HEK293 (cell line): ENCODE measurements around the gene TEX19.

ENCODE experiments used
- CTCF ChIA-PET: fragments of 350-600 bp; formaldehyde crosslinking; extraction: SDS; loops from one replicate; lab custom pipeline; 2021; ENCODE audit warnings: antibody characterized with exemption; lab: Yijun Ruan, JAX
- POLR2A ChIA-PET: fragments of 300-600 bp; formaldehyde crosslinking; extraction: SDS; loops from one replicate; lab custom pipeline; 2020; ENCODE audit warnings: antibody characterized with exemption, inconsistent platforms; lab: Yijun Ruan, JAX
- H3K27ac ChIP-seq: fragments of 200-500 bp; sonication (Bioruptor generic); 2 replicates; pipeline ENCODE4 v1.5.1; 2014; ENCODE audit warnings: low read depth, low read length, control low read depth, inconsistent platforms; ENCODE audit errors: extremely low read depth
- H3K36me3 ChIP-seq, 2 experiments: fragments of 200-500 bp in 1 of 2; sonication (Bioruptor generic) in 1 of 2; 1 replicate in 1 of 2; 2 replicates in 1 of 2; pipeline ENCODE4 v1.5.1; 2014 to 2017; ENCODE audit warnings: inconsistent platforms in 2 of 2, low read length in 2 of 2; ENCODE audit not compliant: control insufficient read depth in 2 of 2, insufficient read depth in 1 of 2
- H3K4me1 ChIP-seq: fragments of 200-500 bp; sonication (Bioruptor generic); 2 replicates; pipeline ENCODE4 v1.5.1; 2014; ENCODE audit warnings: mild to moderate bottlenecking, low read length, inconsistent platforms; ENCODE audit not compliant: control insufficient read depth, insufficient read depth
- H3K4me3 ChIP-seq: 2 replicates; pipeline ENCODE4 v1.5.1; 2011; ENCODE audit warnings: low read depth, mild to moderate bottlenecking, control low read depth, low read length, moderate library complexity
- H3K9me3 ChIP-seq: fragments of 200-500 bp; sonication (Bioruptor generic); 2 replicates; pipeline ENCODE4 v1.5.1; 2014; ENCODE audit warnings: low read depth, low read length, inconsistent platforms; ENCODE audit not compliant: control insufficient read depth, insufficient read depth
- BCL11A ChIP-seq: fragments of 450-650 bp; formaldehyde crosslinking; IDR thresholded peaks from 2 replicates; pipeline ENCODE4 v1.5.1; 2016; ENCODE audit warnings: low read depth, missing biosample characterization, missing genetic modification characterization
- BCL6B ChIP-seq: fragments of 450-650 bp; formaldehyde crosslinking; IDR thresholded peaks from 2 replicates; pipeline ENCODE4 v1.5.1; 2017; ENCODE audit warnings: missing biosample characterization, missing genetic modification characterization
- GLI2 ChIP-seq: fragments of 450-650 bp; formaldehyde crosslinking; IDR thresholded peaks from 2 replicates; pipeline ENCODE4; 2017; ENCODE audit warnings: missing biosample characterization, missing genetic modification characterization, low read depth, borderline replicate concordance
- GLIS2 ChIP-seq: fragments of 450-650 bp; formaldehyde crosslinking; IDR thresholded peaks from 2 replicates; pipeline ENCODE4 v1.5.1; 2016; ENCODE audit warnings: missing biosample characterization, missing genetic modification characterization
- PRDM10 ChIP-seq: fragments of 450-650 bp; formaldehyde crosslinking; IDR thresholded peaks from 2 replicates; pipeline ENCODE4 v1.5.1; 2016; ENCODE audit warnings: missing biosample characterization, missing genetic modification characterization
- REST ChIP-seq: fragments of 450-650 bp; formaldehyde crosslinking; IDR thresholded peaks from 2 replicates; pipeline ENCODE4 v1.5.1; 2016; ENCODE audit warnings: missing biosample characterization, missing genetic modification characterization
- ZBTB1 ChIP-seq: fragments of 450-650 bp; formaldehyde crosslinking; IDR thresholded peaks from 2 replicates; pipeline ENCODE4 v1.5.1; 2016; ENCODE audit warnings: missing biosample characterization, missing genetic modification characterization
- ZBTB21 ChIP-seq: fragments of 450-650 bp; formaldehyde crosslinking; IDR thresholded peaks from 2 replicates; pipeline ENCODE4 v1.5.1; 2017; ENCODE audit warnings: missing biosample characterization, missing genetic modification characterization
- ZBTB8A ChIP-seq: fragments of 450-650 bp; formaldehyde crosslinking; IDR thresholded peaks from 2 replicates; pipeline ENCODE4 v1.5.1; 2016; ENCODE audit warnings: missing biosample characterization, missing genetic modification characterization
- ZIC2 ChIP-seq: fragments of 450-650 bp; formaldehyde crosslinking; IDR thresholded peaks from 2 replicates; pipeline ENCODE4 v1.5.1; 2016; ENCODE audit warnings: missing biosample characterization, missing genetic modification characterization
- ZNF239 ChIP-seq: fragments of 450-650 bp; formaldehyde crosslinking; IDR thresholded peaks from 2 replicates; pipeline ENCODE4 v1.5.1; 2016; ENCODE audit warnings: missing biosample characterization, missing genetic modification characterization
- ZNF24 ChIP-seq: fragments of 450-650 bp; formaldehyde crosslinking; IDR thresholded peaks from 2 replicates; pipeline ENCODE4 v1.5.1; 2016; ENCODE audit warnings: missing biosample characterization, missing genetic modification characterization
- ZNF274 ChIP-seq, 2 experiments: fragments of 200-500 bp in 1 of 2; fragments of 450-650 bp in 1 of 2; sonication (Bioruptor generic) in 1 of 2; formaldehyde crosslinking in 1 of 2; IDR thresholded peaks; 2 replicates each; pipeline versions ENCODE4 v1.5.1 to v1.6.1; 2014 to 2016; ENCODE audit warnings: borderline replicate concordance in 1 of 2, inconsistent platforms in 1 of 2, low read length in 1 of 2, missing biosample characterization in 1 of 2, missing genetic modification characterization in 1 of 2
- ZNF37A ChIP-seq: fragments of 450-650 bp; IDR thresholded peaks from 2 replicates; pipeline ENCODE4 v1.5.1; 2018; ENCODE audit warnings: missing biosample characterization, missing genetic modification characterization
- ZNF423 ChIP-seq: fragments of 450-650 bp; formaldehyde crosslinking; IDR thresholded peaks from 2 replicates; pipeline ENCODE4 v1.5.1; 2016; ENCODE audit warnings: missing biosample characterization, missing genetic modification characterization
- ZNF488 ChIP-seq: fragments of 450-650 bp; formaldehyde crosslinking; IDR thresholded peaks from 2 replicates; pipeline ENCODE4 v1.5.1; 2016; ENCODE audit warnings: missing biosample characterization, missing genetic modification characterization
- ZNF530 ChIP-seq: fragments of 450-650 bp; formaldehyde crosslinking; IDR thresholded peaks from 2 replicates; pipeline ENCODE4 v1.5.1; 2016; ENCODE audit warnings: low read depth, missing biosample characterization, missing genetic modification characterization
- ZNF561 ChIP-seq: fragments of 450-650 bp; IDR thresholded peaks from 2 replicates; pipeline ENCODE4 v1.5.1; 2018; ENCODE audit warnings: missing biosample characterization, missing genetic modification characterization, borderline replicate concordance
- ZNF571 ChIP-seq: fragments of 450-650 bp; formaldehyde crosslinking; IDR thresholded peaks from 2 replicates; pipeline ENCODE4 v1.5.0; 2017; ENCODE audit warnings: missing biosample characterization, missing genetic modification characterization
- ZNF654 ChIP-seq: fragments of 450-650 bp; formaldehyde crosslinking; IDR thresholded peaks from 2 replicates; pipeline ENCODE4 v1.5.1; 2016; ENCODE audit warnings: low read depth, missing biosample characterization, missing genetic modification characterization
- ZNF704 ChIP-seq: fragments of 450-650 bp; formaldehyde crosslinking; IDR thresholded peaks from 2 replicates; pipeline ENCODE4 v1.5.1; 2016; ENCODE audit warnings: missing biosample characterization, missing genetic modification characterization
- ZNF76 ChIP-seq: fragments of 450-650 bp; formaldehyde crosslinking; IDR thresholded peaks from 2 replicates; pipeline ENCODE4; 2016; ENCODE audit warnings: low read depth, missing biosample characterization, missing genetic modification characterization, borderline replicate concordance
- ZNF776 ChIP-seq: fragments of 450-650 bp; formaldehyde crosslinking; IDR thresholded peaks from 2 replicates; pipeline ENCODE4 v1.5.0; 2017; ENCODE audit warnings: missing biosample characterization, missing genetic modification characterization, borderline replicate concordance
- ZSCAN18 ChIP-seq: fragments of 450-650 bp; formaldehyde crosslinking; IDR thresholded peaks from 2 replicates; pipeline ENCODE4 v1.5.1; 2016; ENCODE audit warnings: missing biosample characterization, missing genetic modification characterization

Gene TEX19

GRCh38 chr17:82384730-82385481 is 25.9 kb downstream of the TEX19 start:
- Histone ChIP-seq H3K4me3 (no peak overlapping the region), H3K9me3 (no peaks in the 10 kb centered on the region), H3K4me1 (no peaks in the 10 kb centered on the region), H3K36me3 (no peaks in the 10 kb centered on the region), H3K27ac (no peak overlapping the region)
- POLR2A ChIA-PET, result interaction anchor here (0.6 kb wide), 1 partner anchor 14 kb away, joined by 3 read pairs; no protein-coding TSS in a partner anchor
- CTCF ChIA-PET, result interaction anchor here (0.5 to 0.6 kb wide), 2 partner anchors 139 to 563 kb away, joined by 3 to 5 read pairs; no protein-coding TSS in a partner anchor
- TF ChIP-seq ZBTB1 (no peak), ZNF274 (IDR thresholded peaks at IDR 0.05; ENCODE audit: low read length) (no peak), ZNF274 (tag by site-specific recombination; IDR thresholded peaks at IDR 0.05; ENCODE audit: borderline replicate concordance) (no peak), REST (tag by site-specific recombination) (no peak), ZNF37A (tag by site-specific recombination) (no peak), ZNF530 (tag by site-specific recombination) (no peak), ZNF239 (tag by site-specific recombination) (no peak), ZNF488 (tag by site-specific recombination) (no peak), PRDM10 (peak; percentile 97), ZNF776 (tag by site-specific recombination) (no peak), ZIC2 (peak; percentile 57; the same call in 1 of the 2 replicates), GLI2 (tag by site-specific recombination) (no peak), ZNF704 (tag by site-specific recombination) (no peak), BCL11A (tag by site-specific recombination) (0 out of 2 replicates have a peak, but pooled peaks have one; percentile 39), ZBTB21 (tag by site-specific recombination) (no peak), BCL6B (tag by site-specific recombination) (peak; percentile 57; the same call in 1 of the 2 replicates), ZNF571 (no peak), ZSCAN18 (no peak), GLIS2 (tag by site-specific recombination) (peak; percentile 59), ZNF76 (tag by site-specific recombination) (no peak), ZNF654 (no peak), ZNF24 (tag by site-specific recombination) (no peak), ZNF561 (tag by site-specific recombination) (no peak), ZNF423 (peak; percentile 46; the same call in 1 of the 2 replicates), ZBTB8A (tag by site-specific recombination) (no peak)
